HUES64 (cell line): Measurements from ENCODE around the gene SPATS2L.

Source experiments
- H3K27ac ChIP-seq: 2 replicates; pipeline ENCODE4 v1.7.0; 2013; ENCODE audit warnings: low read depth, low read length, inconsistent platforms
- H3K27me3 ChIP-seq: 2 replicates; pipeline ENCODE4 v1.6.1; 2013; ENCODE audit warnings: mild to moderate bottlenecking, low read length; ENCODE audit not compliant: insufficient read depth
- H3K36me3 ChIP-seq: 2 replicates; pipeline ENCODE4 v1.6.1; 2013; ENCODE audit warnings: mild to moderate bottlenecking, low read length; ENCODE audit not compliant: insufficient read depth
- H3K4me1 ChIP-seq: 2 replicates; pipeline ENCODE4 v1.6.1; 2013; ENCODE audit warnings: mild to moderate bottlenecking, low read length, moderate library complexity; ENCODE audit not compliant: insufficient read depth
- H3K4me3 ChIP-seq: 2 replicates; pipeline ENCODE4 v1.5.1; 2013; ENCODE audit warnings: mild to moderate bottlenecking, low read length, moderate library complexity
- H3K9ac ChIP-seq: 2 replicates; pipeline ENCODE4 v1.6.1; 2013; ENCODE audit warnings: mild to moderate bottlenecking, low read depth, low read length
- H3K9me3 ChIP-seq: 2 replicates; pipeline ENCODE4 v1.6.1; 2013; ENCODE audit warnings: low read depth, low read length; ENCODE audit not compliant: insufficient read depth
- WGBS: fragments of 150-250, 120-280 bp; methylation state at CpG from one replicate; pipeline ENCODE4 v1.1.7; 2013; ENCODE audit warnings: missing lambda C conversion rate; 5-methylcytosine and 5-hydroxymethylcytosine counted together

SPATS2L gene

DNA sequence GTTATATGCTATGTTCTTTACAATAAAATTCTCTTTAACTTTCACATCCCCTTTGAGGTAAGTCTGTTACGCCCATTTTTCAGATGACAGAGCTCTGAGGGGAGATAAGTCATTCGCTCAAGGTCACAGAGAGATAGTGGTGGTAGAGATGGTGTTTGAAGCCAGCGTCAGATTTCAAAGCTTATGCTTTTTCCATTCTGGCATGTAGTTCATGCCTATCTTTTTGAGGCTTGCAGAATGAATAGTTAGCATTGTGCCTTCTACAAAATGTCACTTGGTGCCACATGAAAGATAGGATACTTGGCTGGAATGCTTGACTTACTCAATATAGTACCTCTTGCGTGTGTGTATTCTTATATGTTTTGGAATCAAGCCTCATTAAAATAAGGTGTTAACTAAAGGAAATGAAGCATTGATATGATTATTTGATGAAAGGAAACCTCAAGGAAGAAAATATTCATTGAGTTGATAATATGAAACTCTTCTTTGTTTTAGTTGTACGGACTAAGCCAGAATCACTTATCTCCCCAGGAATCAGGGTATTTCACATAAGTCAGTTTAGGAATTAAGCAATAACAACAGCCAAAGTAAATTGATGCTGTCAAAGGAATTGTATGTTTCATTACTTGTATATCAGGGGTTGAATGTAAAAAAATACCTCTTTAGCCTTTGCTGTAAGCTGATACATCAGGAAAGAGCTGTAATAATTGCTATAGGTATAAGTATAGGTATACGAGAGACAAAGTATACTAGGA is 15.5 kb downstream of the SPATS2L start:
- 95% methylated on average over 6 of the region's 6 CpGs for WGBS
- no peaks in the 10 kb centered on the region for H3K27me3 ChIP-seq
- H3K4me3 ChIP-seq, result no peak overlapping the region
- no peak overlapping the region for H3K27ac ChIP-seq
- H3K36me3 ChIP-seq, result no peaks in the 10 kb centered on the region
- no peak overlapping the region for H3K9ac ChIP-seq
- H3K9me3 ChIP-seq, result no peaks in the 10 kb centered on the region
- H3K4me1 ChIP-seq, result peaks cover 77% of the 10 kb centered on the region

DNA sequence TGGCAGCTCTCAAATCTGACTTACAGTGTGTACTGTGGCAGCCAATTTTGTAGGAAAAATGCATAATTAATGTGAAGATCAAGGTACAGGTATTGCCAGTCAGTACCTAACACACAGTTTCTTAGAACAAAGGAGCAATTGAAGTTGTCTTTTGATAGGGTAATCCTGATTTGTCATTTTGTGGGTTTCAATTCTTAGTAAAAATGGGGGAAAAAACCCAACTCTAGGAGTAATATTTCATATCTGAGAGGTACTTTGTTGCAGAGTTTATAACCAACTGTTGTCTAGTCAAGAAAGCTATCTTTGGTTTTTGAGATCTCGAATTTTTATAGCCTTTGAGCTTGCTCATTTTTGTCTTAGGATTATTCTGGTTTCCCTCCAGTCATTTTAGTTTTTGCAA is 16.1 kb downstream of the SPATS2L start:
- no peaks in the 10 kb centered on the region for H3K36me3 ChIP-seq
- WGBS, result 93% methylated on average over 1 of the region's 1 CpG
- H3K9me3 ChIP-seq, result no peaks in the 10 kb centered on the region
- no peak overlapping the region for H3K9ac ChIP-seq
- no peaks in the 10 kb centered on the region for H3K27me3 ChIP-seq
- no peak overlapping the region for H3K4me3 ChIP-seq
- H3K4me1 ChIP-seq, result peaks cover 71% of the 10 kb centered on the region
- H3K27ac ChIP-seq, result no peak overlapping the region

GRCh38 chr2:200324362-200324761 is 17.9 kb downstream of the SPATS2L start:
- WGBS, result 81% methylated on average over 1 of the region's 1 CpG
- Histone ChIP-seq H3K4me1 (peaks cover 53% of the 10 kb centered on the region), H3K27me3 (no peaks in the 10 kb centered on the region), H3K27ac (no peak overlapping the region), H3K36me3 (no peaks in the 10 kb centered on the region), H3K9ac (peak overlapping the region; percentile 18; the same call in 1 of the 2 replicates), H3K4me3 (no peak overlapping the region), H3K9me3 (no peaks in the 10 kb centered on the region)

GRCh38 chr2:200329384-200329783 is 22.9 kb downstream of the SPATS2L start:
- 85% methylated on average over 1 of the region's 2 CpGs for WGBS

DNA sequence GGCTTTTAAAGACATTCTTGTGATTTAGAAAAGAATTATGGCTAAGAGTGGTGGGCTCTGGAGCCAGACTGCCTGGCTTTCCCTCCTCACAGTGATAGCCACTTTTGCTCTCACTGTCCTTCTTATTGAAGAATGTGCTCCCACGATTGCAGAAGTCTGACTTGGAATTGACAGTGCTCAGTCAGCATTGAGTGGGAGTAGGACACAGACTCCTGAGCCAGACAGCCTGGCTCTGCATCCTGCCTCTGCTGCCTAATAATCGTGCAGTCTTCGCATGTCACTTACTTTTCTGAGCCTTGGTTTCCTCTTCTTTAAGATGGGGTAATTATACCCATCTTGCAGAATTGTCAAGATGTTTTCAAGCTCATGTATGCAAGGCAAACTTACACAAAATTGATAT is 23.3 kb downstream of the SPATS2L start:
- H3K4me1 ChIP-seq, result peaks cover under 1% of the 10 kb centered on the region; the same call in 1 of the 2 replicates
- no peak overlapping the region for H3K9ac ChIP-seq
- H3K27me3 ChIP-seq, result no peaks in the 10 kb centered on the region
- no peak overlapping the region for H3K4me3 ChIP-seq
- no peak overlapping the region for H3K27ac ChIP-seq
- WGBS, result 79% methylated on average over 3 of the region's 3 CpGs
- H3K9me3 ChIP-seq, result no peaks in the 10 kb centered on the region
- peaks cover 28% of the 10 kb centered on the region for H3K36me3 ChIP-seq

More at GRCh38 chr2:200329384-200329783, 22.9 kb downstream of the SPATS2L start:
- Histone ChIP-seq H3K4me1 (peaks cover 4% of the 10 kb centered on the region; the same call in 1 of the 2 replicates), H3K4me3 (no peak overlapping the region), H3K27me3 (no peaks in the 10 kb centered on the region), H3K27ac (no peak overlapping the region), H3K36me3 (peaks cover 28% of the 10 kb centered on the region), H3K9me3 (no peaks in the 10 kb centered on the region), H3K9ac (no peak overlapping the region)

DNA sequence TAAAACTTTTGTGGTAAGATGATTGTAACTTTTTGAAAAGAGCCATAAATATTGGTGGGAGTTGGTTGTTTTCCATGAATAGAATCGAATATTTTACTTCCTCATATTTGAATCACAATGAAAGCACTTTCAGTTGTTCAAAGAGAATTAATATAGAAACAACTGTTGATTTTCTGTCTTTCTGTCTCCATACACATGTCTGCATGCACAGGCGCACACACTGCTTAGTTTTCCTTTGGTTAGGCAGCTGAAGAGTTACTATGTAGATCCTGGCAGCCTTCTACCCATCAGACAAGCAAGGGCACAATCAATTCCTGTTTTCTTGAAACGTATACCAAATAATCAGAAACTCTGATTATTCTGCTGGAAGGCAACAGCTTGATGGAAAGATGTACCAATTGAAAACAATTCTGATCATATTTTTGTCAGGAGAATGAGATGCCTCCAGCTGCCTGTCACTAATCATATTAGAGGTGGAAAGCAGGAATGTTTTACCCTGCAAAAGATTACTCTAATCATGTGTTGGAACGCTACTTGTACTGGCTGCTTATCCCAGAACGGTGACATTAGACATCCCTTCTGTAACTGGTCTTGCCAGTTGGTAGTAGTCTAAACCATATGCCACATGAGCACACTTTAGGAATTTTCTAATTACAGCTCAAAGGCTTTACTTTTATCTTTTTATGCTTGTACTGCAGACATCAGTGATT is 24.0 kb downstream of the SPATS2L start:
- H3K27me3 ChIP-seq, result no peaks in the 10 kb centered on the region
- H3K9me3 ChIP-seq, result no peaks in the 10 kb centered on the region
- H3K9ac ChIP-seq, result no peak overlapping the region
- H3K27ac ChIP-seq, result no peak overlapping the region
- no peaks in the 10 kb centered on the region for H3K4me1 ChIP-seq
- peaks cover 28% of the 10 kb centered on the region for H3K36me3 ChIP-seq
- WGBS, result 79% methylated on average over 4 of the region's 5 CpGs
- H3K4me3 ChIP-seq, result no peak overlapping the region

DNA sequence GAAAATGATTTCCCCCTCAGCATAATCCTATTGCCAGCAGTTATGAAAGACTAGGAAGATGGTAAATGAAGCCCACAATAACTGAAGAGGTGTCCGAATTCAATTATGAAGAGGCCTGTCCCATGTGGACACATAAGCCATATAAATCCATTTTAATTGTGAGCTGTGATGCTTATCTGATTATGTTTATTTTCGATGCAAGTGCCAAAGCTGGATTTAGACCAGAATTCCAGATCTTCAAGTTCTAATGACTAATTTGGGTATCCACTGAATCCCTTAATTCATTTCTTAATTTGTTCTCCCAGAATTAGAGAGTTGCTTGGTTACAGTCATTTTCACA is 24.5 kb downstream of the SPATS2L start:
- H3K4me1 ChIP-seq, result no peaks in the 10 kb centered on the region
- 100% methylated on average over 2 of the region's 2 CpGs for WGBS

DNA sequence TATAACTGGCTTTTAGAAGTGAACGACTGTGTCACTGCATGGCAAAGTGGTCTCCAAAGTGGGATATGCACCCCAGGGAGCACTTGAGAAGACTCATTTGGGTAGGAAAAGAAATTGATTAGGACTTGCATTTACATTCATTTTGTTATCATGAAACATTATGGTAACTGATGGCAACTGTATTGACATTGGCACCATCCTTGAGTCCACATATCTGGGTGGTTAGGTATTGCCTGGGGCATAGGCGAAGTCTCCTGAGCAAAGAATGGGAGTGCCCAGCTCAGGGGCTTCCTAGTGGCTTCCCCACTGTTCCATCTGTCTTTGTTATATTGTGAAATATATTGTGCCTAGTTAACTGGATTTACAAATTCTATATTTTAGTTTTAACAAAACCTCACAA is 29.2 kb downstream of the SPATS2L start:
- Histone ChIP-seq H3K9me3 (no peaks in the 10 kb centered on the region), H3K4me3 (no peak overlapping the region), H3K4me1 (peaks cover 11% of the 10 kb centered on the region; the same call in 1 of the 2 replicates), H3K27me3 (no peaks in the 10 kb centered on the region), H3K9ac (no peak overlapping the region), H3K27ac (no peak overlapping the region), H3K36me3 (peaks cover 18% of the 10 kb centered on the region)
- 91% methylated on average over 2 of the region's 2 CpGs for WGBS

More for the DNA sequence above, 24.5 kb downstream of the SPATS2L start:
- Histone ChIP-seq H3K9ac (no peak overlapping the region), H3K27ac (no peak overlapping the region), H3K4me3 (no peak overlapping the region), H3K9me3 (no peaks in the 10 kb centered on the region), H3K36me3 (peaks cover 28% of the 10 kb centered on the region), H3K27me3 (no peaks in the 10 kb centered on the region)

DNA sequence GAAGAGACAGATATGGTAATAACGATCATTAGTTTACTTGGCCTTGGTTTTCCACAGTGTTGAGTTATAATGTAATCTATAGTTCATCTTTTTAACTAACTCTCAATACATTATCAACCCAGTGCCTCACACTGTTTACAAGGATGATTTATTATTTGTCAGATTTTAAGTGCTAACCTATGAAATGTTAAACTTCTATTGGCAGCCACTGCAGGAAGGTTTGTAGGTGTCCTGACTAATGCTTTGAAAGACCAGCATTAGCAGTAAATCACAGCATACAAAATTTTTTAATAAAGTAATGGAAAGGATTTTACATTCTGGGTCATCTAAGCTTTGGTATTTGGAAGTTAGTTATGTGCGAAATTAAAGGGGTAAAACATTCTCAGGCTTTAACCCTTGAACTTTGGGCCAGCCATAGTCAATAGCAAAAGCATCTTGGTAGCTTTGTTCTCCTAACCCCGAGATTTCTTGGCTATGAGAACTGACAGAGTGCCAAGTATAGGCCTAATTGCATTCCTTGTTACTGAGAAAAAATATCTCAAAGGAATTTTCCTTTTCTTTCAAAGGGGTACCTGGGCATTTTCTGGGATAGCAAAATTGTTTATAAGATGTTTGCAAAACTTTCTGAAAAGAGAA is 30.6 kb downstream of the SPATS2L start:
- no peaks in the 10 kb centered on the region for H3K9me3 ChIP-seq

DNA sequence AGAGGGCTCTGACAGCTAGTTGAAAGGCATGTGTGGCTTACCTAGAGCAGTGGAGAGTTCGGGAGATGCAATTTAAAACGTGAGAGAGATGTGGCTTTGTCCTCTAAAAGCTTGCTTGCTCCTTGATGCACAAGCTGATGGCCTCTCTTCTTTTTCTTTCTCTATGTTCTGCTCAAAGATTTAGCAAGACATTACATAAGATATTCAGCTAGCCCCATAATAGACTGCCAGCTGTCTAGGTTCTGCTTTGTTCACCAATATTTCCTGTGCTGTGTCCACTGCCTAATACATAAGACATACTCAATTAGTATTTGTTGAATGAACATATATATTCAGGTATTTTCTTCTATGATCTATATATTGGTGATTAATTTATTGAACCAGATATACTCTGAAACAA is 31.1 kb downstream of the SPATS2L start:
- Histone ChIP-seq H3K27ac (no peak overlapping the region), H3K9ac (no peak overlapping the region), H3K4me3 (no peak overlapping the region), H3K36me3 (peaks cover 7% of the 10 kb centered on the region), H3K27me3 (no peaks in the 10 kb centered on the region), H3K9me3 (no peaks in the 10 kb centered on the region), H3K4me1 (peaks cover 11% of the 10 kb centered on the region; the same call in 1 of the 2 replicates)
- WGBS, result 87% methylated on average over 2 of the region's 2 CpGs

More for the DNA sequence above, 30.6 kb downstream of the SPATS2L start:
- WGBS, result 83% methylated on average over 3 of the region's 3 CpGs
- H3K4me1 ChIP-seq, result peaks cover 11% of the 10 kb centered on the region; the same call in 1 of the 2 replicates
- H3K27me3 ChIP-seq, result no peaks in the 10 kb centered on the region
- no peak overlapping the region for H3K27ac ChIP-seq
- no peak overlapping the region for H3K4me3 ChIP-seq
- H3K9ac ChIP-seq, result no peak overlapping the region
- H3K36me3 ChIP-seq, result peaks cover 7% of the 10 kb centered on the region

- H3K27ac ChIP-seq, result no peak overlapping the region
- peaks cover 11% of the 10 kb centered on the region; the same call in 1 of the 2 replicates for H3K4me1 ChIP-seq
- no peaks in the 10 kb centered on the region for H3K9me3 ChIP-seq
- no peaks in the 10 kb centered on the region for H3K27me3 ChIP-seq
- 96% methylated on average over 4 of the region's 4 CpGs for WGBS
- no peaks in the 10 kb centered on the region for H3K36me3 ChIP-seq
- H3K9ac ChIP-seq, result no peak overlapping the region
- no peak overlapping the region for H3K4me3 ChIP-seq
These were observed 32.2 kb downstream of the SPATS2L start for GRCh38 chr2:200338692-200339091.
